HG03045 (cell line): ENCODE results near the gene GRK2.
A peak's percentile ranks its signal among the peaks of the same experiment; 100 is the strongest.

Experiments
- ATAC-seq: cut with Tn5 transposase; IDR thresholded peaks from one replicate; pipeline ENCODE4 v1.9.1; 2021; ENCODE audit warnings: mild to moderate bottlenecking, moderate library complexity; ENCODE audit not compliant: unreplicated experiment

The GRK2 gene

GRCh38 chr11:67280788-67281551 lies 14.7 kb downstream of the GRK2 start:
- ATAC-seq, result no peak

DNA sequence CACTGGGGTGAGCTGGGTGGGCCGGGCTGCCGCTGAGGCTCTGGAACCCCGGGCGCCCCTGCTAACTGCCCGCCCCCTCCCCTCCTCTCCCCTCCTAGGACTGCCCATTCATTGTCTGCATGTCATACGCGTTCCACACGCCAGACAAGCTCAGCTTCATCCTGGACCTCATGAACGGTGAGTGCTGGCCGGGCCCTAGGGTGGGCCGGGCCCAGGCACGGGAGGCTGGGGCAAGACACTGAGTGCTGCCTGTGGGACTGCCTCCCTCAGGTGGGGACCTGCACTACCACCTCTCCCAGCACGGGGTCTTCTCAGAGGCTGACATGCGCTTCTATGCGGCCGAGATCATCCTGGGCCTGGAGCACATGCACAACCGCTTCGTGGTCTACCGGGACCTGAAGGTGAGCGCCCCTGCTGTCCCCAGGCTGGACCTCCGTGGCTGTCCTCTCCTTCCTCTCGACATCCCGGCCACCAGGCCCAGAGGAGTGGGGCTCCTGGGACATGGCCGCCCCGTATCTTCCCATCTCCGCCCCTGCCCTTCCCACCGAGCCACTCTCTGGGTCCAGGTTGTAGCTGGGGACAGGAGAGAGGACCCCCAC lies 15.4 kb downstream of the GRK2 start:
- no peak for ATAC-seq

DNA sequence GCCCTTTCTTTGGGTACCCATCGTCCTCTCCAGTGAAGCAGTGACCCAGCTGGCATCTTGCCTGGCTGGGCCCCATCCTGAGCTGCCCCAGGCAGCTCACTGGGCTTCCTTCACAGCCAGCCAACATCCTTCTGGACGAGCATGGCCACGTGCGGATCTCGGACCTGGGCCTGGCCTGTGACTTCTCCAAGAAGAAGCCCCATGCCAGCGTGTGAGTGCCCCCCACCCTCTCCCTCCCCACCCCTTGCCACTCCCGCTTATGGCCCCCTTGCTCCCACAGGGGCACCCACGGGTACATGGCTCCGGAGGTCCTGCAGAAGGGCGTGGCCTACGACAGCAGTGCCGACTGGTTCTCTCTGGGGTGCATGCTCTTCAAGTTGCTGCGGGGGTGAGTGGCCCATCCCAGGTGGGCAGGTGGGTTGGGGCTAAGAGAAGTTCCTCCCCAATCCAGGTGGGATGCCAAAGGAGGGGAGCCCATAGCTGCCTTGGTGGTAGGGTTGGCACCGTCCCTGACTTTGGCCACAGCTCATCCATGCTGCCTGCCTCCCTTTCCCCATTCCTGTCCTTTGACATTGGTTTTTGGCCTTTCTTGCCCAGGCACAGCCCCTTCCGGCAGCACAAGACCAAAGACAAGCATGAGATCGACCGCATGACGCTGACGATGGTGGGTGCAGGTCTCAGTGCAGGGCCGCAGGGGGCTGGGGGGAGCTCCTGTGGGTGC lies 16.0 kb downstream of the GRK2 start:
- ATAC-seq, result no peak

DNA sequence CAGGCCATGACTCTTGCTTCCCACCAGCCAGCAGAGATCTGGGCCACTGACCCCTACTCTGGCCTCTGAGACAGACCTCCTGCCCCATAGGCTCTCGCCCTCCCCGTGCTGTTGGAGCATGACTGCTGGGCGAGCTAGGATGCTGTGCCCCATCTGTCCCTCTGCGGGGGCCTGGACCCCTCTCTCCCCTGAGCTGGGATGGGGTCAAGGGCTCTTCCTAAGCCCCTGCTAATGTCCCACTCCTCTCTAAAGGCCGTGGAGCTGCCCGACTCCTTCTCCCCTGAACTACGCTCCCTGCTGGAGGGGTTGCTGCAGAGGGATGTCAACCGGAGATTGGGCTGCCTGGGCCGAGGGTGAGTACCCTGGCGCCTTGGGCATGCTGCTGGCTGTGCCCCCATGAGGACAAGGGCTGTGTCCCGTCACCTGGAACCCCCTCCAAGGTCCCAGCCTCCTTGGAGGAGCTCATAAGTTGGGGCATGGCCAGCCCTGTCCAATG lies 16.7 kb downstream of the GRK2 start:
- ATAC-seq, result no peak

DNA sequence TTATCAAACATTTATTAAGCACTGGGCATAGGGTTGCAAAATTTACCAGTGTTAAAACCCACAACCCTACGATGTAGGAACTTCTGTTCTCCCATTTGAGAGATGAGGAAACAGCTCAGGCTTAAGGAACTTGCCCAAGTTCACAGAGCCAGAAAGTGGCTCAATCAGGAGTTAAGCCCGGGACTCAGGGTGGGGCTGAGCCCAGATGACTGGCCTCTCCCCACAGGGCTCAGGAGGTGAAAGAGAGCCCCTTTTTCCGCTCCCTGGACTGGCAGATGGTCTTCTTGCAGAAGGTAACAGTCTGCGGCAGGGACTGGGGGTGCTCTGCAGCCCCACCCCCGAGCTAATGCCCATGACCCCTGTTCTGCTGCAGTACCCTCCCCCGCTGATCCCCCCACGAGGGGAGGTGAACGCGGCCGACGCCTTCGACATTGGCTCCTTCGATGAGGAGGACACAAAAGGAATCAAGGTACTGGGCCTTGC lies 17.2 kb downstream of the GRK2 start:
- ATAC-seq, result no peak

GRCh38 chr11:67284811-67285540 lies 18.7 kb downstream of the GRK2 start:
- no peak for ATAC-seq

DNA sequence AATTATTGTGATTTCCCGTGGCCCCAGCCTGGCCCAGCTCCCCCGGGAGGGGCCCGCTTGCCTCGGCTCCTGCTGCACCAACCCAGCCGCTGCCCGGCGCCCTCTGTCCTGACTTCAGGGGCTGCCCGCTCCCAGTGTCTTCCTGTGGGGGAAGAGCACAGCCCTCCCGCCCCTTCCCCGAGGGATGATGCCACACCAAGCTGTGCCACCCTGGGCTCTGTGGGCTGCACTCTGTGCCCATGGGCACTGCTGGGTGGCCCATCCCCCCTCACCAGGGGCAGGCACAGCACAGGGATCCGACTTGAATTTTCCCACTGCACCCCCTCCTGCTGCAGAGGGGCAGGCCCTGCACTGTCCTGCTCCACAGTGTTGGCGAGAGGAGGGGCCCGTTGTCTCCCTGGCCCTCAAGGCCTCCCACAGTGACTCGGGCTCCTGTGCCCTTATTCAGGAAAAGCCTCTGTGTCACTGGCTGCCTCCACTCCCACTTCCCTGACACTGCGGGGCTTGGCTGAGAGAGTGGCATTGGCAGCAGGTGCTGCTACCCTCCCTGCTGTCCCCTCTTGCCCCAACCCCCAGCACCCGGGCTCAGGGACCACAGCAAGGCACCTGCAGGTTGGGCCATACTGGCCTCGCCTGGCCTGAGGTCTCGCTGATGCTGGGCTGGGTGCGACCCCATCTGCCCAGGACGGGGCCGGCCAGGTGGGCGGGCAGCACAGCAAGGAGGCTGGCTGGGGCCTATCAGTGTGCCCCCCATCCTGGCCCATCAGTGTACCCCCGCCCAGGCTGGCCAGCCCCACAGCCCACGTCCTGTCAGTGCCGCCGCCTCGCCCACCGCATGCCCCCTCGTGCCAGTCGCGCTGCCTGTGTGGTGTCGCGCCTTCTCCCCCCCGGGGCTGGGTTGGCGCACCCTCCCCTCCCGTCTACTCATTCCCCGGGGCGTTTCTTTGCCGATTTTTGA lies 19.5 kb downstream of the GRK2 start:
- no peak for ATAC-seq

DNA sequence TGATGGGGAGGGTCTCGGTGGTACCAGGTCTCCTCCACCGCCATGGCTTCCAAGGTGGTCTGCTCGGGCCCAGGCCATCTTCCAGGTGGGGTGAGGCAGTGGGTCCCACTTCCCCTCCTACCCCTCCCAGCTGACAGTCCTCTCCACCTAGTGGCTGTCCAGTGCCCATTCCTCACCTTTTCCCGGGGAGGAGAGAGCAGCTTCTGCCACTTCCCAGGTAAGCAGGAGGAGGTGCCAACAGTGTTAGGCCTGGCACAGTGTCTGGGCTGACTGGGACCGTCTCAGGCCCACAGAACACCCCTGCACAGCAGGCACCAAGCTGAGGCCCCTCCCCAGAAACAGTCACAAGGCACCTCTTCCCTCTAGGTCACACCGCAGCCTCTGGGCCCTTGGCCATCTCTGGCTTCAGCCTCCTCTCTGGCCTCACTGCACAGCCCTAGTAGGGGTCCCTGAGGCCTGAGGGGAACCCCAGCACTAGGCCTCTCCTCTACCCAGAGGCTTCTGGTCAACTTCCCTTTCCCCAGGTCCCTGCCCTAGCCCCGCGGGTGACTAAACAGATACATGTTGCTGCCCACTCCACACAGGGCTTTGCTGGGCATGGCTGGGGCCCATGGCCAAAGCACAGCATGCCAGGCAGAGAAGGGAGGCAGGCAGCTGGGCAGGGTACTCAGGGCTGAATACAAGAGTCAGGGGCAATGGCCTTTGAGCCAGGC lies 20.5 kb downstream of the GRK2 start:
- no peak for ATAC-seq

DNA sequence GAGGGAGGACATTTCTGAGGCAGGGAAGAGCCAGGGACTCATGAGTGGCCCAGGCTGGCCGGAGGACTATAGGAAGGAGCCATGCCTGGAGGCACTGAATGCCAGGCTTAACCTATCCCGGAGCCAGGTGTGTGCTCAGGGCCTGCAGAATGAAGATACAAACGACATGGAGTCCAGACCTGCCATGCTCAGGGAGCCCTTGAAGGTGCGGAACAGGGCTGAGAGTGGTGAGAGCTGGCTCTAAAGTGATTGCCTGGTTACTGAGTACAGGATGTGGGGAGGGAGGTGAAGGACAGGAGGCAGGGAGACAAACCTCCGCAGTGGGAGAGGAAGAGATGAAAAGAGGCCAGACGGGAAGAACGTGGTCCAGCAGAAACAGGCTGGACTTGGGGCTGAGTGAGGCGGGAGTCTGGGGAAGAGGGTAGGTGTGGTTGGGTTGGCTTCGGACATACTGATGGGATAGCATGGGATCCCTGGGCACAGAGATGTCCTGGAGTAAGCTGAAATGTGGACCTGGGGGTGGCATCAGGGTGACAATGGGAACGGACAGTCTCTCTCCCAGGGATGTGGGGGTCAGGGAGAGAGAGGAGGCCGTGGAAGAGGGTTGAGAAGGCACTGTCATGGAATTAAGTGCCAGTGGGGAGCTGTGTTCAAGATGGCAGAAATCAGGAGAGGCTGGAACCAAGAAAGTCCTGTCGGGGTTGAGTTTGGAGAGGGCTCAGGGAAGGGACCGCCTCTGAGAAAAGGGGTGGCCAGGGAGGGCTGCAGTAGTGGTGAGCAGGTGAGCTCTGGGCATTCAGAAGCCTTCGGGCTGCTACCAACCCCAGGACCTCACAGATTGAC lies 21.3 kb downstream of the GRK2 start:
- no peak for ATAC-seq

DNA sequence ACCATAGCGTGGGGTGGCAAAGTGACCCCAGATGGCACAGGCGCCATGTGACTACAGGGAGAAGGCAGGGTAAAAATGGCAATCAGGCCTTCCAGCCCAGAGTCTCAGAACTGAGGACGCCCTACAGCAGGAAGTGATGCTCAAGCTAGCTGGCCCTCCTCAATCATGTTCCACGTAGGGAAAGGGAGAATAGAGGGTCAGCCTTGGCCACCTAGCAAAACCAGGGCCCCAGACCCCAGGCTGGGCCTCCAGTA lies 21.9 kb downstream of the GRK2 start:
- ATAC-seq, result no peak

GRCh38 chr11:67288452-67289225 lies 22.4 kb downstream of the GRK2 start:
- ATAC-seq, result peak; percentile 64

- peak; percentile 44 for ATAC-seq
Measured at GRCh38 chr11:67289226-67289650, 23.0 kb downstream of the GRK2 start, which contains the start of gene ANKRD13D. Gene ANKRD13D, plus strand, starts transcription at chr11:67289303. Its CDS starts 158 bp downstream, at chr11:67289461.

DNA sequence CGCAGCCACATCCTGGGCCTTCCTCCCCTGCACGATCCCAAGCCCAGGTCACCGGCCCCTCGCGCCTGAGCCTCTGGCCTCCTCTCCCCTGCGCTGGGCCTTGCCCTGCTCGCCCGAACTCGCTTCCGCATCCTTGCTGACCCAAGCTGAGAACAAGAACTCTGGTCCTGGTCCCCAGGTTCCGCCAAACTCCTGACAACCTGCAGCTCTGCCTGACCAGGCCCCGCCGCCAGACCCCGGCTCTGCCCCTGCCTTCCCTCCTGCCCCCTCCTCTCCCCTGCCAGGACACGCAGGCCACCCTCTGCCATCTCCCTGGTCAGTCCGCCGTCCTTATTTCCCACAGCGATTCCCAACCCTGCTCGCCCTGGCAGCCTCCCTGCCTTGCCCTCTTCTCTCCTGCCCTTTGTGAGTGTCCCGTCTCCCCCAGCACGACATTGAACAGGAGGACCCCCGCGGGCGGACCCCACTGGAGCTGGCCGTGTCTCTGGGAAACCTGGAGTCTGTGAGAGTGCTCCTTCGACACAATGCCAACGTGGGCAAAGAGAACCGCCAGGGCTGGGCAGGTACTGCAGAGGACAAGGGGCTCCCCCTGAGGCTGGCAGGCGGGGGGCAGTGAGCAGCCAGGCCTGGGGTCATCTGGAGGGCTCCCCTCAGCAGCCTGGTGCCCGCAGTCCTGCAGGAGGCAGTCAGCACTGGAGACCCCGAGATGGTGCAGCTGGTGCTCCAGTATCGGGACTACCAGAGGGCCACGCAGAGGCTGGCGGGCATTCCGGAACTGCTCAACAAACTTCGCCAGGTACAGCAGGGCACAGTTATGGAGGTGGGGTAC lies 23.6 kb downstream of the GRK2 start:
- no peak for ATAC-seq

DNA sequence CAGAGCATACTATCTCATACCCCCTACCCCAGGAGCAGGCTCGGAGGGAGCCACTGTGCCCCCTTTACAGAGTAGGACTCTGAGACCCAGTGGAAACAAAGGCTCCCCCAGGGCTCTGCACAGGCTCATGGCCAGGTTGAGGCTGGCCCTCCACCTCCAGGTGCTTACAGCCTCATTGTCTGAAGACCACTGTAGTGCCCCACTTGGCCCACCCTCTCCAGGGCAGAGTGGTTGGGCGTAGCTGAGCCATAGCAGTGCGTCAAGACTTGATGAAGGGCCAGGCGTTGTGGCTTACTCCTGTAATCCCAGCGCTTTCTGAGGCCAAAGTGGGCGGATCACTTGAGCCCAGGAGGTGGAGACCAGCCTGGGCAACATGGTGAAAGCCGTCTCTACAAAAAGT lies 24.5 kb downstream of the GRK2 start:
- ATAC-seq, result no peak

DNA sequence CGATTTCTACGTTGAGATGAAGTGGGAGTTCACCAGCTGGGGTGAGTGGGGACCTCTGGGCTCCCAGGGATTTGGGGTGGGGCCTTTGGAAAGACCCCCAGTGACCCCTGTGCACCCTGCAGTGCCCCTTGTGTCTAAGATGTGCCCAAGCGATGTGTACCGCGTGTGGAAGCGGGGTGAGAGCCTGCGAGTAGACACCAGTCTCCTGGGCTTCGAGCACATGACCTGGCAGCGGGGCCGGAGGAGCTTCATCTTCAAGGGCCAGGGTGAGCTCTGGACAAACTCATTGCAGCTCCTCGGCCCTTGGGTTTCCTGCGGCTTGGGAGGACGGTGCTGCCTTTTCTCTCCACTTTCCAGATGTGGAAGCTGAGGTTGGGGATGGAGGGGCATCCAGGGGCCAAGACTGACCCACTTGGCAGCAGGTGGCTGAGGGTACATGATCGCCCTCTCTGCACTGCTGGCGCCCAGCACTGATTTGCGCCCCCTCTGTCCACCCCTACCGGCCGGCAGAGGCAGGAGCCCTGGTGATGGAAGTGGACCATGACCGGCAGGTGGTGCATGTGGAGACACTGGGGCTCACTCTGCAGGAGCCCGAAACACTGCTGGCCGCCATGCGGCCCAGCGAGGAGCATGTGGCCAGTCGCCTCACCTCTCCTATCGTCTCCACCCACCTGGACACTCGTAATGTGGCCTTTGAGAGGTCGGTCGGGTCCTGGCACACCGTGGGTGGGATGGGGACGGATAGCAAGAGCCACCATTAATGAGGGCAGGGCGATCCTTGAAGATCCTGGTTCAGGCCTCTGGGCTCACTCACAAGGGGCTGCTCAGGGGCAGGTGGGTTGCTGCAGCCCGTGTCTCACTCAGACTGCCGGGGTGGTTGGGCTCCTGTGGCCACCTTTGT lies 25.5 kb downstream of the GRK2 start:
- no peak for ATAC-seq

DNA sequence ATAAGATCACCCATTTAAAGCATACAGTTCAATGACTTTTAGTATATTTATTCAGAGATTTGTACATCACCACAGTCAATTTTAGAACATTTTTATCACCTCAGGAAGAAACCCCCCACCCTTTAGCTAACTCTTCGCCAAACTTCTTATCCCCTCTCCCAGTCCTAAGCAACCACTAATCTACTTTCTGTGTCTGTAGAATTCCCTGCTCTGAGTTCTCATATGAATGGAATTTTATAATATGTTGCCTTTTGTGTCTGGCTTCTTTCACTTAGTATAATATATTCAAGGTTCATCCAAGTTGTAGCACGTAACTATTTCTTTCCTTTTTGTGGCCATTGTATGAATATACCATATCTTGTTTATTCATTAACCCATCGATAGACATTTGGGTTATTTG lies 26.4 kb downstream of the GRK2 start:
- no peak for ATAC-seq
